AG04449 (cell line): ENCODE data around the gene AIF1.

Experiments
- CTCF ChIA-PET: fragments of 350-600 bp; formaldehyde crosslinking; extraction: SDS; loops from one replicate; lab custom pipeline; 2021; ENCODE audit warnings: antibody characterized with exemption; lab: Yijun Ruan, JAX
- POLR2A ChIA-PET: fragments of 400-600, 350-600 bp; formaldehyde crosslinking; extraction: SDS; loops from one replicate; lab custom pipeline; 2020; ENCODE audit warnings: antibody characterized with exemption, inconsistent platforms; lab: Yijun Ruan, JAX
- DNase-seq: peaks from one replicate; pipeline ENCODE4 v3.0.0-alpha.2; 2010; ENCODE audit warnings: low read depth, low spot score
- H3K4me3 ChIP-seq: 2 replicates; pipeline ENCODE4 v1.5.1; 2011; ENCODE audit warnings: low read depth, mild to moderate bottlenecking, control low read depth, low read length
- TF ChIP-seq, protein P1 (sequence below): IDR thresholded peaks from one replicate; pipeline ENCODE4 v1.5.1; 2011; ENCODE audit warnings: mild to moderate bottlenecking, moderate library complexity, low read length, control low read depth, inconsistent platforms; ENCODE audit not compliant: insufficient read depth; ENCODE audit errors: missing control alignments

Gene AIF1

DNA sequence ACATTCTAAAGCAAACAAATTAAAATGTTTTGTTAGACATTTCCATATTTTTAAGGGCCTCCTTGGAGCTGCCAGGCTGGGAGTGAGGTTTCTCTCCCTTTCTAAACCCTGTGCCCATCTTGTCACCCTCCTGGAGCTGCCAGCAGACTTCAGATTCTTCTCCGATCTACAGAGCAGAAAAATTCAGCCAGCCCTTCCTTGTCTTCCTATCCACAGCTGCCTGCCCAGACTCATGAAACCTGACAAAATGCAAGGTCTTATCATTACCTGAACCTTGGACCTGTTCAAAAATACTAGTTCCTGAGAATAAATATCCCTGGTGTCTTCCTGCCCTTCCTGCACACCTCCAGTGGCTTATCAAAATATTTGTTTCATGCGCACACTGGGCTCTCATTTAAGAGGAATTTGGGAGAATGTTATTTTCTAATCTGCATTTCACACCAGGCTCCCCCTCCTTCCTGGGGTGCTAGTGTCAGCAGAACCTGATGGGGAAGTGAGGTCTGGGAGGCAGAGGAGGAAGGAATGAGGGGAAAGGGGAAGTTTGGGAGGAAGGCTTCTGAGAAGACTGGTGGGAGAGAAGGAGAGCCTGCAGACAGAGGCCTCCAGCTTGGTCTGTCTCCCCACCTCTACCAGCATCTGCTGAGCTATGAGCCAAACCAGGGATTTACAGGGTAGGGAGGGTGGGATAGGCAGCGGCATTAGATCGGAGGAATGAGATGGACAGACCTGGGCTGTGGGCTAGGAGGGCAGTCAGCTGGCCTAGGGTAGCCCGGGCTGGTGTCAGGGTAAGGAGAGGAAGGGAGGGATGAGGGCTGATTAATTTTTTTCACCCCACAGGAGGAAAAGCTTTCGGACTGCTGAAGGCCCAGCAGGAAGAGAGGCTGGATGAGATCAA lies at the start of gene AIF1:
TSS of gene AIF1 (plus strand) at position 551 of the 895 bp plus-strand sequence. CDS start at position 647, 96 bp downstream.
- DNase-seq: no peak
- ChIA-PET POLR2A (no interaction called here), CTCF (interaction anchor here (1.5 to 12.1 kb wide), 2 partner anchors 18 to 69 kb away, joined by 3 to 148 read pairs; partner anchors contain the start of gene ATP6V1G2)
- TF ChIP-seq, protein P1, sequence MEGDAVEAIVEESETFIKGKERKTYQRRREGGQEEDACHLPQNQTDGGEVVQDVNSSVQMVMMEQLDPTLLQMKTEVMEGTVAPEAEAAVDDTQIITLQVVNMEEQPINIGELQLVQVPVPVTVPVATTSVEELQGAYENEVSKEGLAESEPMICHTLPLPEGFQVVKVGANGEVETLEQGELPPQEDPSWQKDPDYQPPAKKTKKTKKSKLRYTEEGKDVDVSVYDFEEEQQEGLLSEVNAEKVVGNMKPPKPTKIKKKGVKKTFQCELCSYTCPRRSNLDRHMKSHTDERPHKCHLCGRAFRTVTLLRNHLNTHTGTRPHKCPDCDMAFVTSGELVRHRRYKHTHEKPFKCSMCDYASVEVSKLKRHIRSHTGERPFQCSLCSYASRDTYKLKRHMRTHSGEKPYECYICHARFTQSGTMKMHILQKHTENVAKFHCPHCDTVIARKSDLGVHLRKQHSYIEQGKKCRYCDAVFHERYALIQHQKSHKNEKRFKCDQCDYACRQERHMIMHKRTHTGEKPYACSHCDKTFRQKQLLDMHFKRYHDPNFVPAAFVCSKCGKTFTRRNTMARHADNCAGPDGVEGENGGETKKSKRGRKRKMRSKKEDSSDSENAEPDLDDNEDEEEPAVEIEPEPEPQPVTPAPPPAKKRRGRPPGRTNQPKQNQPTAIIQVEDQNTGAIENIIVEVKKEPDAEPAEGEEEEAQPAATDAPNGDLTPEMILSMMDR: no peak
- H3K4me3 ChIP-seq: no peak within 1 kb of the TSS

DNA sequence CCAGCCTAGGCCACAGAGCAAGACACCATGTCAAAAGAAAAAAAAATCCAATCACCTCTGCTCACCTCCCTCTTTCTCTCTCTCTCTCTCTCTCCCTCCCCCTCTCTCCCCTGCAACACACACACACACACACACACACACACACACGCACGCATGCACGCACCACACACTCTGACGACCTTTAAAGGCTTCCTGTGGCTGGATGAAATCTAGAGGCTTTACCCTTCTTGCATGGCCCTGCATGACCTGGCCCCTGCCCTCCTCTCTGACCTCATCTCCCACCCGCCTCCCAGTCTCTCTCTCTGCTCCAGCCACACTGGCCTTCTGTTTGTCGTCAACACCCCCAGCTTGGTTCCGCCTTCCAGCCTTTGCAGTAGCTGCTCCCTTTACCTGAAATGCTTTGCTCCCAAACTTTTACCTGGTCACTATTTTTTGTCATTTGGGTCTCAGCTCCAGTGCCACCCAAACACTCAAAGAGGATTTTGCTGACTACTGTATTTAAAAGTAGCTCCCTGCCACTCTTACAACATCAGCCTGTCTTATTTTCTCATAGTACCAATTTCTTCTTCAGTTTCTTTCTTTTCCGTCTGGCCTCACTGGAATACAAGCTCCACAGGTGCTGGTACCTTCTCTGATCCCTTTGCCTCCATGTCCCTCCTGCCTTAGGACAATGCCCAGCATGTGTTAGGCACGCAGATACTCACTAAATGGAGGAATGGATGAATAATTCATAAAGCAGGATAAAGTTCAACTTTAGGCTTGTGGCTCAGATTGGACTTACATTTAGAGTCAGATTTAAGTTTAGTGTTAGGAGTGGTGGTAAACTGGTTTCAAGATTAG lies 47.3 kb upstream of the AIF1 start:
- TF ChIP-seq, protein P1: no peak
- H3K4me3 ChIP-seq: no peak overlapping the region
- POLR2A ChIA-PET: interaction anchor here (1.6 kb wide), 1 partner anchor 13 kb away, joined by 4 read pairs; no protein-coding TSS in a partner anchor
- DNase-seq: no peak
- CTCF ChIA-PET: interaction anchor here (38.4 kb wide), 1 partner anchor 20 kb away, joined by 1569 read pairs; the partner anchor contains the start of genes LST1, LTB, NCR3 and TNF

- ChIA-PET POLR2A (interaction anchor here (1.6 kb wide), 1 partner anchor 12 kb away, joined by 4 read pairs; no protein-coding TSS in a partner anchor), CTCF (interaction anchor here (38.4 kb wide), 1 partner anchor 20 kb away, joined by 1569 read pairs; the partner anchor contains the start of genes LST1, LTB, NCR3 and TNF)
- no peak overlapping the region for H3K4me3 ChIP-seq
- TF ChIP-seq, protein P1: no peak
- DNase-seq: no peak
These were observed 46.5 kb upstream of the AIF1 start for GRCh38 chr6:31568537-31568961.

GRCh38 chr6:31569861-31570536 lies 45.0 kb upstream of the AIF1 start:
- TF ChIP-seq, protein P1: no peak
- ChIA-PET CTCF (interaction anchor here (1.5 to 38.4 kb wide), 2 partner anchors 18 to 24 kb away, joined by 3 to 1569 read pairs; partner anchors contain the start of genes ATP6V1G2, LST1, LTB and NCR3), POLR2A (no interaction called here)
- no peak for DNase-seq
- no peak overlapping the region for H3K4me3 ChIP-seq

- no peak for DNase-seq
- TF ChIP-seq, protein P1: no peak
- H3K4me3 ChIP-seq: no peak within 1 kb of the TSS
- ChIA-PET CTCF (interaction anchor here (2.3 to 38.4 kb wide), 4 partner anchors 10 to 25 kb away, joined by 7 to 1569 read pairs (median 1014); partner anchors contain the start of genes ATP6V1G2, DDX39B, LST1 and LTA), POLR2A (no interaction called here)
These were observed 42.8 kb upstream of the AIF1 start, which contains the start of gene LTA for GRCh38 chr6:31572041-31572911. TSS of gene LTA (plus strand) at chr6:31572289. CDS start at chr6:31572743, 454 bp downstream.
